ENCODE results near the gene ETV6.

- TF ChIP-seq POLR2A (IDR thresholded peaks at IDR 0.05) (no peak), CTCF (IDR thresholded peaks at IDR 0.05) (no peak), POLR2AphosphoS5 (IDR thresholded peaks at IDR 0.05) (no peak)
These were observed 172.8 kb downstream of the ETV6 start for GRCh38 chr12:11822081-11822834.
